Stimulated activated CD8-positive, alpha-beta memory T cell treated with anti-CD3 and anti-CD28 coated beads, Interleukin-15, amount 100 ng/mL, for 24 hours (primary cell): Measurements from ENCODE around the gene TUBA8.
"Not testable (repeated sequence)": the region's sequence is repeated elsewhere in the genome, so short reads cannot be mapped to it uniquely, and the experiment has no call there.

ENCODE experiments used
- DNase-seq: peaks from one replicate; pipeline ENCODE4 v3.0.0-alpha.2; 2020; ENCODE audit warnings: low read depth

Gene TUBA8

GRCh38 chr22:18130699-18131429 is 20.3 kb downstream of the TUBA8 start:
- DNase-seq = no peak

GRCh38 chr22:18133452-18133851 is 22.8 kb downstream of the TUBA8 start:
- no peak for DNase-seq

- no peak for DNase-seq
Observed at GRCh38 chr22:18136563-18137320, 26.1 kb downstream of the TUBA8 start.

GRCh38 chr22:18141004-18141403 is 30.4 kb downstream of the TUBA8 start:
- not testable (repeated sequence) for DNase-seq

GRCh38 chr22:18144105-18144504 is 33.5 kb downstream of the TUBA8 start:
- no peak for DNase-seq

GRCh38 chr22:18145676-18146388 is 35.2 kb downstream of the TUBA8 start:
- DNase-seq = no peak

- DNase-seq = no peak
Observed at GRCh38 chr22:18146389-18146753, 35.8 kb downstream of the TUBA8 start.

GRCh38 chr22:18147791-18148190 is 37.2 kb downstream of the TUBA8 start:
- no peak for DNase-seq

- DNase-seq = no peak
Observed at GRCh38 chr22:18148293-18148965, 37.8 kb downstream of the TUBA8 start.

GRCh38 chr22:18152519-18152918 is 41.9 kb downstream of the TUBA8 start:
- DNase-seq = no peak

- no peak for DNase-seq
Observed at GRCh38 chr22:18154821-18155390, 44.3 kb downstream of the TUBA8 start.

- DNase-seq = not testable (repeated sequence)
Observed at GRCh38 chr22:18155546-18155945, 44.9 kb downstream of the TUBA8 start.

GRCh38 chr22:18156878-18157713 is 46.5 kb downstream of the TUBA8 start:
- no peak for DNase-seq

GRCh38 chr22:18157714-18158028 is 47.1 kb downstream of the TUBA8 start:
- DNase-seq = no peak

- not testable (repeated sequence) for DNase-seq
Observed at GRCh38 chr22:18160641-18161040, 50.0 kb downstream of the TUBA8 start.

- not testable (repeated sequence) for DNase-seq
Observed at GRCh38 chr22:18163843-18164242, 53.2 kb downstream of the TUBA8 start.

- not testable (repeated sequence) for DNase-seq
Observed at GRCh38 chr22:18164584-18164983, 54.0 kb downstream of the TUBA8 start.

- not testable (repeated sequence) for DNase-seq
Observed at GRCh38 chr22:18165356-18165755, 54.7 kb downstream of the TUBA8 start.

GRCh38 chr22:18170284-18170683 is 59.7 kb downstream of the TUBA8 start:
- DNase-seq = not testable (repeated sequence)

- not testable (repeated sequence) for DNase-seq
Observed at GRCh38 chr22:18172203-18172602, 61.6 kb downstream of the TUBA8 start.

GRCh38 chr22:18172776-18173175 is 62.2 kb downstream of the TUBA8 start:
- DNase-seq = not testable (repeated sequence)
